GM20431 (cell line): ENCODE data around the gene NOC2L.
"Not testable (repeated sequence)": the region's sequence is repeated elsewhere in the genome, so short reads cannot be mapped to it uniquely, and the experiment has no call there.

ENCODE experiments used
- in situ Hi-C: fragments of 300-500 bp; cut with MseI, MboI; formaldehyde crosslinking; loops from one replicate; pipeline ENCODE4 v1.15.0; 2020; ENCODE audit warnings: low sequenced_read_pairs; ENCODE audit not compliant: unreplicated experiment

The NOC2L gene

DNA sequence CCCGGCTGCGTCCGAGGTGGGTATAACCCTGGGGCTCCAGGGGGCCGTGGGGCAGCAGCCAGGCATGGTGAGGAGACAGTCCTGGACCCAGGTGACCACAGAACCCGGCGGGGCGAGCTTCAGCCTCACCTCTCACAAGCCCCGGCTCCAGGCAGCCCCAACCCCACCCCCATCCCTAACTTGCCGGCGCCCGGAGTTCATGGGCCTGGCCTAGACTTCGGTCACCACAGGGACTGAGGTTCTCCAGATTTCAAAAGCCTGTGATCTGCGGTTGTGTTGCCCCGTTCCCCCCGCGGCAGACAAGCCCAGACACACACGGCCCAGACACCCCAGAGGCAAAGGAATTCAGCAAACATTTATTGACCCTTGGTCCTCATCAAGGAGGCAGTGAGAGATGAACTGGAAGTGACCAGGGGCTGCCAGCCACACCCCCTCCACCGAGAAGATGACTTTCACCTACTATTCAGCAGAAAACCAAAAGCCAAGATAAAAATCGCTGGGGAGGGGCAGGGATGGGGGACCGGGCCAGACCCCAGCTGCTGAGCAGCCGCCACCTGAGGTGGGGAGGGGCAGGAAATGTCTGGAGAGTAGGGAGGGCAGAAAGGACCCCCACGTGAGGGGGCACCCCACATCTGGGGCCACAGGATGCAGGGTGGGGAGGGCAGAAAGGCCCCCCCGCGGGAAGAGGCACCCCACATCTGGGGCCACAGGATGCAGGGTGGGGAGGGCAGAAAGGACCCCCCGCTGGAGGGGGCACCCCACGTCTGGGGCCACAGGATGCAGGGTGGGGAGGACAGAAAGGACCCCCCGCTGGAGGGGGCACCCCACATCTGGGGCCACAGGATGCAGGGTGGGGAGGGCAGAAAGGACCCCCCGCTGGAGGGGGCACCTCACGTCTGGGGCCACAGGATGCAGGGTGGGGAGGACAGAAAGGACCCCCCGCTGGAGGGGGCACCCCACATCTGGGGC, 36.9 kb upstream of the NOC2L start:
- in situ Hi-C loops, result no loop called here

GRCh38 chr1:994546-994945, 35.5 kb upstream of the NOC2L start:
- in situ Hi-C loops, result not testable (repeated sequence)

- in situ Hi-C loops, result no loop called here
Observed at GRCh38 chr1:993379-993995, 34.4 kb upstream of the NOC2L start.

DNA sequence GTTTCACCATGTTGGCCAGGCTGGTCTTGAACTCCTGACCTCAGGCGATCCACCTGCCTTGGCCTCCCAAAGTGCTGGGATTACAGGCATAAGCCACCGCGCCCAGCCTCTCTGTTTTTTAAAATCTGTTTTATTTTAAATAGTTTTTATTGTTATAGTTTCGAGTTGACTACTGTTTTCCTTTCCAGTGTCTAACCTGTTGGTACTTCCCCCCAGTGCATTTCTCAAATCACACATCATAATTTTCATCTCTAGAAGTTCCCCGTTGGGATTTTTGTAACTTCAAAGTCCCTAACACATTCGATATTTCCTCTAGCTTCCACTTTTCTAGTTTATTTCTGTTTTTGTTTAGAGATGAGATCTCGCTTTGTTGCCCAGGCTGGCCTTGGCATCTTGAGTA, 33.3 kb upstream of the NOC2L start:
- in situ Hi-C loops, result no loop called here

GRCh38 chr1:991895-992294, 32.8 kb upstream of the NOC2L start:
- in situ Hi-C loops, result no loop called here

DNA sequence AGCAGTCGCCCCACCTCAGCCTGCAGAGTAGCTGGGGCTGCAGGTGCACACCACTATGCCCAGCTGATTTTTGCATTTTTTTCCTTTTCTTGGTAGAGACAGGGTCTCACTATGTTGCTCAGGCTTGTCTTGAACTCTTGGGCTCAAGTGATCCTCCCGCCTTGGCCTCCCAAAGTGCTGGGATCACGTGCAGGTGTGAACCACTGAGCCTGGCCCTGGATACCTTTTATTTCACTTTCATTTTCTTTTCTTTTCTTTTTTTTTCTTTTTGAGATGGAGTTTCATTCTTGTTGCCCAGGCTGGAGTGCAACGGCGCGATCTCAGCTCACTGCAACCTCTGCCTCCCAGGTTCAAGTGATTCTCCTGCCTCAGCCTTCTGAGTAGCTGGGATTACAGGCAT, 32.2 kb upstream of the NOC2L start:
- in situ Hi-C loops, result not testable (repeated sequence)

- in situ Hi-C loops, result not testable (repeated sequence)
Observed at GRCh38 chr1:988061-988460, 29.0 kb upstream of the NOC2L start.

DNA sequence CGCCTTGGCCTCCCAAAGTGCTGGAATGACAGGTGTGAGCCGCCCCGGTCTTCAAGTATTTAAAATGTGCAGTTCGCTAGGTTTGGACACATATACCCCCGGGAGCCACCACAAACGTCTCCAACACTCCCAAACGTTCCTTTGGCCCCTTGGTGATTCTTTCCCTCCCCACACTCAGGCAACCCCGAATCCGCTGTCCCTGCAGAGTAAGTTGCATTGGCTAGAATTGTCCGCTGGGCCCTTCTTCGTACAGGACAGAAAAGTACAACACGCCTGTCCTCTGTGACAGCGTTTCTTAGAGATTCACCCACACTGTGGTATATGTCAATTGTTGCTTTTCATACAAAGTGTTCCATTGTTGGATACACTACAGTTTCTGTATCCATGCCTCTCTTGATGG, 26.1 kb upstream of the NOC2L start:
- in situ Hi-C loops, result no loop called here

DNA sequence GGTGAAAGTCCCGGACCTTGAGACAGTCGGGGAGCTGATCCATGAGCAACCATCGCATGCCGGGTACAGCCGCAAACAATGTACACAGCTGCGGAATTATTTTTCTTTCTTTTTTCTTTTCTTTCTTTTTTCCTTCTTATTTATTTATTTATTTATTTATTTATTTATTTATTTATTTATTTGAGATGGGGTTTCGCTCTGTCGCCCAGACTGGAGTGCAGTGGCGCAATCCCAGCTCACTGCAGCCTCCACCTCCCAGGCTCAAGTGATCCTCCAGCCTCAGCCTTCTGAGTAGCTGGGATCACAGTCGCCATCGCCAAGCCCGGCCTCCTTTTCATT, 25.4 kb upstream of the NOC2L start:
- in situ Hi-C loops, result no loop called here

GRCh38 chr1:983798-984475, 24.9 kb upstream of the NOC2L start:
- in situ Hi-C loops, result no loop called here

- in situ Hi-C loops, result no loop called here
Observed at GRCh38 chr1:982765-983436, 23.8 kb upstream of the NOC2L start.

- in situ Hi-C loops, result no loop called here
Observed at GRCh38 chr1:981955-982558, 23.0 kb upstream of the NOC2L start, which contains the start of gene PERM1. Gene PERM1, minus strand, starts transcription at chr1:982093. Its CDS starts 1,064 bp downstream, at chr1:981029.

- in situ Hi-C loops, result no loop called here
Observed at GRCh38 chr1:981491-981954, 22.5 kb upstream of the NOC2L start.

- in situ Hi-C loops, result no loop called here
Observed at GRCh38 chr1:980602-981395, 21.7 kb upstream of the NOC2L start.

GRCh38 chr1:980137-980571, 21.1 kb upstream of the NOC2L start:
- in situ Hi-C loops, result no loop called here

GRCh38 chr1:979744-980072, 20.7 kb upstream of the NOC2L start:
- in situ Hi-C loops, result no loop called here

- in situ Hi-C loops, result no loop called here
Observed at GRCh38 chr1:978835-979743, 20.0 kb upstream of the NOC2L start.
